Measurements from ENCODE around the gene TRAPPC2. TPM values are rescaled to one million over a fixed set of nuclear protein-coding genes. Genes with fewer than 3 reads are reported as not detected.

The TRAPPC2 gene
- total and polyA plus RNA-seq, 7 experiments from 2014 or later = 17.8 to 33.5 (median 23.5) TPM

DNA sequence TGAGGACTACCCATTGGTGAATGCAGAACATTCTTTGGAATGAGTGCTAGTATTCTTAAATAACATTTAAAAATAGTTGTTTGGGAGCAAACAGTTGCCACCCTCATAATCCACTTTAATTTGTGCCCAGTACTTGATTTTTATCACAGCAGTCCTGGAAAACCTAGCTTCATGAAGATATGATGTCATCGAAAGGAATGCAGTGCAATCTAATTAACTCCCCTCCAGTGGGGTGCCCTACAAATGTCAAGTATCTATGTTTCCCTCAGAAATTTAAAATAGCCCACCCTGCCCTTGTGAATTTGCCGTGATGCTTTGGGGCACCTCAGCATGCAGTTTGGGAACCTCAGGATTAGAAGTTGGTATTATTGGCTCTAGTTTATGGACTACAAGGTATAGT is 40.1 kb downstream of the TRAPPC2 start:
- no peaks in the 10 kb centered on the region for H3K9me3 ChIP-seq (ENCODE audit: control insufficient read depth in 2 of 3, low read length in 3 of 3)
- H3K36me3 ChIP-seq (ENCODE audit: control insufficient read depth in 2 of 3, insufficient read depth in 3 of 3, low read length in 3 of 3) = no peaks in the 10 kb centered on the region
- no peak for DNase-seq
- CTCF ChIA-PET = interaction anchor here (0.6 kb wide), 1 partner anchor 335 kb away, joined by 4 read pairs; no protein-coding TSS in a partner anchor
- no peaks in the 10 kb centered on the region for H3K27me3 ChIP-seq (ENCODE audit: control insufficient read depth in 2 of 2, insufficient read depth in 2 of 2, low read length in 2 of 2)
- peak overlapping the region in 1 of 9 donors; percentile 40 for H3K27ac Mint-ChIP-seq
- no peaks in the 10 kb centered on the region for H3K9me3 Mint-ChIP-seq
- no peaks in the 10 kb centered on the region for H3K27me3 Mint-ChIP-seq
- H3K4me1 ChIP-seq (ENCODE audit: control insufficient read depth in 2 of 2, insufficient read depth in 2 of 2, low read length in 2 of 2) = peaks cover 14 to 54% of the 10 kb centered on the region in 2 donors
- no peak overlapping the region for H3K4me3 Mint-ChIP-seq
- ATAC-seq = no peak
- H3K36me3 Mint-ChIP-seq = peaks cover 0 to 11% (median 2%) of the 10 kb centered on the region in 5 donors
- H3K27ac ChIP-seq (ENCODE audit: low read depth, low read length) = no peak overlapping the region
- peaks cover 31 to 82% (median 59%) of the 10 kb centered on the region in 7 donors for H3K4me1 Mint-ChIP-seq
- no peak overlapping the region for H3K4me3 ChIP-seq (ENCODE audit: low read length)
- intact Hi-C loops (cut with micrococcal nuclease) = no loop called here
- POLR2A ChIA-PET = interaction anchor here (0.7 kb wide), 1 partner anchor 42 kb away, joined by 6 read pairs; no protein-coding TSS in a partner anchor

- H3K27ac Mint-ChIP-seq = peak overlapping the region in 7 of 9 donors; percentile 0 to 77 (median 35)
- Histone ChIP-seq H3K4me3 (ENCODE audit: low read length) (no peak overlapping the region), H3K4me1 (ENCODE audit: control insufficient read depth in 2 of 2, insufficient read depth in 2 of 2, low read length in 2 of 2) (peaks cover 14 to 45% of the 10 kb centered on the region in 2 donors), H3K9me3 (ENCODE audit: control insufficient read depth in 2 of 3, low read length in 3 of 3) (no peaks in the 10 kb centered on the region), H3K36me3 (ENCODE audit: control insufficient read depth in 2 of 3, insufficient read depth in 3 of 3, low read length in 3 of 3) (no peaks in the 10 kb centered on the region), H3K27me3 (ENCODE audit: control insufficient read depth in 2 of 2, insufficient read depth in 2 of 2, low read length in 2 of 2) (no peaks in the 10 kb centered on the region), H3K27ac (ENCODE audit: low read depth, low read length) (no peak overlapping the region)
- peak overlapping the region in 8 of 10 donors; percentile 6 to 70 (median 34) for H3K4me3 Mint-ChIP-seq
- H3K36me3 Mint-ChIP-seq = peaks cover 0 to 10% (median 0%) of the 10 kb centered on the region in 5 donors
- peaks cover 29 to 81% (median 59%) of the 10 kb centered on the region in 7 donors for H3K4me1 Mint-ChIP-seq
- ChIA-PET POLR2A (interaction anchor here (0.7 to 1.3 kb wide), 4 partner anchors 9 to 328 kb away, joined by 3 to 5 read pairs (median 3); partner anchors contain the start of genes OFD1 and TRAPPC2), CTCF (no interaction called here)
- no peak for DNase-seq
- intact Hi-C loops (cut with micrococcal nuclease) = no loop called here
- H3K27me3 Mint-ChIP-seq = no peaks in the 10 kb centered on the region
- no peak for ATAC-seq
- H3K9me3 Mint-ChIP-seq = no peaks in the 10 kb centered on the region
Observed at GRCh38 chrX:13693341-13693961, 41.0 kb downstream of the TRAPPC2 start.

DNA sequence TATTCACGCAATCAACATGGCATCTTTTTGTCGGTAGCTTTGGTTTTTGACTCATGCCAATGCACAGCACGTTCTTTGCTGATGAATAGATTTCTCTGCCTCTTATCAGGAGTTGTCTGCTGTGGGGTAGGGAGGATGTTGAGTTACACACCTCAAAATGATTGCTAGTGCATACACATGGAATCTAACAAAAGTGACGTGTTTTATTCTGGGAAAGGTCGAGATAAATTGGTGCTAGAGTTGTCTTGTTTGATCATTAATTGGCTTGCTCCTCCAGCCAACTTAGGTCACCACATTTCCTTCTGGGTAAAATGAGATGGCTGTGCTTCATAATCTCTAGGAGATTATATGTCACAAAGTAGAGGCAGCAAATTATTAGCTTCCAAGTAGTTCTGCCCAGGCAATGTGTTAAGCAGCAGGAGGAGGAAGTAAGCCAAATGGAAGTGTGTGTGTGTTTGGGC is 41.6 kb downstream of the TRAPPC2 start:
- Histone ChIP-seq H3K4me3 (ENCODE audit: low read length) (no peak overlapping the region), H3K9me3 (ENCODE audit: control insufficient read depth in 2 of 3, low read length in 3 of 3) (no peaks in the 10 kb centered on the region), H3K27ac (ENCODE audit: low read depth, low read length) (no peak overlapping the region), H3K27me3 (ENCODE audit: control insufficient read depth in 2 of 2, insufficient read depth in 2 of 2, low read length in 2 of 2) (no peaks in the 10 kb centered on the region), H3K36me3 (ENCODE audit: control insufficient read depth in 2 of 3, insufficient read depth in 3 of 3, low read length in 3 of 3) (no peaks in the 10 kb centered on the region), H3K4me1 (ENCODE audit: control insufficient read depth in 2 of 2, insufficient read depth in 2 of 2, low read length in 2 of 2) (peaks cover 14 to 38% of the 10 kb centered on the region in 2 donors)
- no peaks in the 10 kb centered on the region for H3K9me3 Mint-ChIP-seq
- intact Hi-C loops (cut with micrococcal nuclease) = no loop called here
- ChIA-PET POLR2A (interaction anchor here (0.7 to 1.3 kb wide), 3 partner anchors 42 to 329 kb away, joined by 3 to 5 read pairs (median 3); partner anchors contain the start of genes OFD1 and TRAPPC2), CTCF (no interaction called here)
- peaks cover 32 to 83% (median 65%) of the 10 kb centered on the region in 7 donors for H3K4me1 Mint-ChIP-seq
- peak overlapping the region in 5 of 9 donors; percentile 19 to 77 (median 60) for H3K27ac Mint-ChIP-seq
- ATAC-seq = no peak
- no peak for DNase-seq
- H3K4me3 Mint-ChIP-seq = peak overlapping the region in 7 of 10 donors; percentile 31 to 70 (median 49)
- H3K27me3 Mint-ChIP-seq = no peaks in the 10 kb centered on the region
- peaks cover 0 to 10% (median 0%) of the 10 kb centered on the region in 5 donors for H3K36me3 Mint-ChIP-seq

DNA sequence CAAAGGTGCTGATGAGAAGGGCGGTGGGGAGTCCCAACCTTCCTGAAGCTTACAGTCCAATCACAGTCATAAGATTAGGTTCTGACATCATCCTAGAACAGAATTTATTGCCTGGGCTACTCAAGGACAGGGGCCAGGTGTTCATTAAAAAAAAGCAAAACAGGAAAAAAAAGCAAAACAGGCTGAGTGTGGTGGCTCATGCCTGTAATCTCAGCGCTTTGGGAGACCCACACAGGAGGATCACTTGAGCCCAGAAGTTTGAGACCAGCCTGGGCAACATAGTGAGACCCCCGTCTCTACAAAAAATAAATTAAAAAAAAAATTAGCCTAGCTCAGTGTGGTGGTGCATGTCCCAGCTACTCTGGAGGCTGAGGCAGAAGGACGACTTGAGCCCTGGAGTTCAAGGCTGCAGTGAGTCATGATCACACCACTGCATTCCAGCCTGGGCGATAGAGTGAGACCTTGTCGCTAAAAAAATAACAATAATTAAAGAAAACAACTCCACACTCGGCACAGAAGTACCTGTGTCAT is 42.5 kb downstream of the TRAPPC2 start:
- no peak for ATAC-seq
- POLR2A ChIA-PET = interaction anchor here (0.7 to 1.5 kb wide), 3 partner anchors 11 to 44 kb away, joined by 3 to 5 read pairs (median 4); no protein-coding TSS in a partner anchor

DNA sequence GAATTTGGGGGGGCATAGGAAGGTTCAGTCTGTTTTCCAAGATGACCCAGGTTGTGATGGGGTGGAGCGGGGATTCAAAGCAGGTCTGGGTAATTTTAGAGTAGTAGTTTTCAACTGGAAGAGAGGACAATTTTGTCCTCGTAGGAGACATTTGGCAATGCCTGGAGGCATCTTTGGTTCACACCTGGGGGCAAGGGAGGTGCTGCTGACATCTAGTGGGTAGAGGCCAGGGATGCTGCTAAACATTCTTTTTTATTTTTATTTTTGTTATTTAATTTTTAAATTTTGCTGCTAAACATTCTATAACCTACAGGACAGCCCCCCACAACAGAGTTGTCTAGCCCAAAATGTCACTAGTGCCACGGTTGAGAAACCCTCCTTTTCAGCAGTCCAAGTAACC is 43.6 kb downstream of the TRAPPC2 start:
- ATAC-seq (no peak), DNase-seq (peak in 3 of 9 donors; percentile 2 to 28 (median 12))
- Histone ChIP-seq H3K9me3 (ENCODE audit: control insufficient read depth in 2 of 3, low read length in 3 of 3) (no peaks in the 10 kb centered on the region), H3K4me1 (ENCODE audit: control insufficient read depth in 2 of 2, insufficient read depth in 2 of 2, low read length in 2 of 2) (peaks cover 14 to 30% of the 10 kb centered on the region in 2 donors), H3K27me3 (ENCODE audit: control insufficient read depth in 2 of 2, insufficient read depth in 2 of 2, low read length in 2 of 2) (no peaks in the 10 kb centered on the region), H3K27ac (ENCODE audit: low read depth, low read length) (no peak overlapping the region), H3K36me3 (ENCODE audit: control insufficient read depth in 2 of 3, insufficient read depth in 3 of 3, low read length in 3 of 3) (no peaks in the 10 kb centered on the region), H3K4me3 (ENCODE audit: low read length) (peak overlapping the region; percentile 24)
- H3K4me1 Mint-ChIP-seq = peaks cover 31 to 69% (median 53%) of the 10 kb centered on the region in 7 donors
- peak overlapping the region; percentile 79 to 96 (median 92) for H3K4me3 Mint-ChIP-seq
- intact Hi-C loops (cut with micrococcal nuclease) = loop anchor here in 1 of 2 donors (1.0 kb wide), 1 partner anchor 33 kb away; no protein-coding TSS in a partner anchor
- CTCF ChIA-PET = interaction anchor here (0.9 kb wide), 1 partner anchor 32 kb away, joined by 3 read pairs; no protein-coding TSS in a partner anchor
- H3K9me3 Mint-ChIP-seq = no peaks in the 10 kb centered on the region
- H3K36me3 Mint-ChIP-seq = peaks cover 0 to 6% (median 0%) of the 10 kb centered on the region in 5 donors
- H3K27ac Mint-ChIP-seq = peak overlapping the region in 8 of 9 donors; percentile 42 to 98 (median 83)
- POLR2A ChIA-PET = interaction anchor here (1.5 kb wide), 1 partner anchor 12 kb away, joined by 4 read pairs; no protein-coding TSS in a partner anchor
- H3K27me3 Mint-ChIP-seq = no peaks in the 10 kb centered on the region

More for the DNA sequence above, 42.5 kb downstream of the TRAPPC2 start:
- peaks cover 14 to 37% of the 10 kb centered on the region in 2 donors for H3K4me1 ChIP-seq (ENCODE audit: control insufficient read depth in 2 of 2, insufficient read depth in 2 of 2, low read length in 2 of 2)
- H3K4me3 ChIP-seq (ENCODE audit: low read length) = no peak overlapping the region
- H3K27ac ChIP-seq (ENCODE audit: low read depth, low read length) = no peak overlapping the region
- H3K27me3 ChIP-seq (ENCODE audit: control insufficient read depth in 2 of 2, insufficient read depth in 2 of 2, low read length in 2 of 2) = no peaks in the 10 kb centered on the region
- no peaks in the 10 kb centered on the region for H3K9me3 ChIP-seq (ENCODE audit: control insufficient read depth in 2 of 3, low read length in 3 of 3)
- CTCF ChIA-PET = no interaction called here
- no peak for DNase-seq
- H3K9me3 Mint-ChIP-seq = no peaks in the 10 kb centered on the region
- H3K27ac Mint-ChIP-seq = peak overlapping the region in 5 of 9 donors; percentile 35 to 81 (median 61)
- H3K4me1 Mint-ChIP-seq = peaks cover 32 to 78% (median 60%) of the 10 kb centered on the region in 7 donors
- intact Hi-C loops (cut with micrococcal nuclease) = no loop called here
- peak overlapping the region in 7 of 10 donors; percentile 12 to 65 (median 51) for H3K4me3 Mint-ChIP-seq
- peaks cover 0 to 6% (median 0%) of the 10 kb centered on the region in 5 donors for H3K36me3 Mint-ChIP-seq
- no peaks in the 10 kb centered on the region for H3K27me3 Mint-ChIP-seq
- no peaks in the 10 kb centered on the region for H3K36me3 ChIP-seq (ENCODE audit: control insufficient read depth in 2 of 3, insufficient read depth in 3 of 3, low read length in 3 of 3)

DNA sequence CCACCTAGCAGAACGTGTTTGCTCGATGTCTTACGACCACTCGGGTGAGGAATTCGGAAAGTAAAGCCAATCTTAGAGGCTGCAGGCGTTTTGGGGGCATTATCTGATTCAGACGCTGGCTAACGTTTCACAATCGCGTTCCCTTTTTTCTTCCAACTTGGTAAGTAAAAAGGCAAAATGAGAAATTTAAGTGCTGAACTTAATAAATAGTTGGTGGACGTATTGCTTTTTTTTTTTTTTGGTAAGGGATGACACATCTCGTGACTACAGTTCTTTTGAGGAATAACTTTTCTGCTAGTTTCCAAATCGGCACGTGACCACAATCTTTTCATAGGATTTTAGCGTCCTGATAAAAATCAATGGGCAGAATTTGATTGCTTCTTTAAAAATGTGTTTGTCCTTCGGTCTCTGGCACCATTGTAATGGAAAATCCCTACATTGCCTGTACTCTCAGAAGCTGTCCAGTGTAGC is 44.6 kb downstream of the TRAPPC2 start:
- Mint-ChIP-seq H3K36me3 (peaks cover 0 to 6% (median 0%) of the 10 kb centered on the region in 5 donors), H3K27ac (peak overlapping the region; percentile 76 to 98 (median 95)), H3K9me3 (no peaks in the 10 kb centered on the region), H3K27me3 (no peaks in the 10 kb centered on the region), H3K4me3 (peak overlapping the region; percentile 79 to 96 (median 92)), H3K4me1 (peaks cover 25 to 59% (median 43%) of the 10 kb centered on the region in 7 donors)
- Histone ChIP-seq H3K27ac (ENCODE audit: low read depth, low read length) (peak overlapping the region; percentile 84), H3K27me3 (ENCODE audit: control insufficient read depth in 2 of 2, insufficient read depth in 2 of 2, low read length in 2 of 2) (no peaks in the 10 kb centered on the region), H3K4me3 (ENCODE audit: low read length) (peak overlapping the region; percentile 72), H3K4me1 (ENCODE audit: control insufficient read depth in 2 of 2, insufficient read depth in 2 of 2, low read length in 2 of 2) (peaks cover 14 to 25% of the 10 kb centered on the region in 2 donors), H3K9me3 (ENCODE audit: control insufficient read depth in 2 of 3, low read length in 3 of 3) (no peaks in the 10 kb centered on the region), H3K36me3 (ENCODE audit: control insufficient read depth in 2 of 3, insufficient read depth in 3 of 3, low read length in 3 of 3) (no peaks in the 10 kb centered on the region)
- DNase-seq (peak in 1 of 9 donors; percentile 5), ATAC-seq (no peak)
- ChIA-PET POLR2A (interaction anchor here (0.8 to 4.0 kb wide), 3 partner anchors 28 to 45 kb away, joined by 3 to 39 read pairs (median 8); partner anchors contain the start of genes OFD1, TCEANC and TRAPPC2), CTCF (interaction anchor here (0.9 kb wide), 1 partner anchor 31 kb away, joined by 3 read pairs; no protein-coding TSS in a partner anchor)
- intact Hi-C loops (cut with micrococcal nuclease) = loop anchor here (1.0 to 2.0 kb wide), 5 partner anchors 13 to 45 kb away; partner anchors contain the start of genes OFD1 (in 2 of the 2), TRAPPC2 (in 2 of the 2) and TCEANC (in 1 of the 2)
